Stomach (tissue), 4 donors: ENCODE measurements around the gene CACNA1H.

Source experiments
- POLR2A ChIP-seq, 4 donors: fragments of 450-650 bp; IDR thresholded peaks; one replicate each; pipeline ENCODE4 v1.6.1; 2016; ENCODE audit warnings: antibody characterized with exemption in 4 of 4, control low read depth in 2 of 4, mild to moderate bottlenecking in 1 of 4, moderate library complexity in 1 of 4
- POLR2AphosphoS5 ChIP-seq, 3 donors: sonication (generic); formaldehyde crosslinking; IDR thresholded peaks; one replicate each; pipeline ENCODE4 v1.6.1; 2016; ENCODE audit warnings: antibody characterized with exemption in 3 of 3
- TF ChIP-seq, protein P1 (sequence below), 7 experiments: fragments of 450-650 bp in 4 of 7; fragments of 200-600 bp in 3 of 7; sonication (generic) in 3 of 7; IDR thresholded peaks; one replicate each; pipeline ENCODE4 v1.5.1; 2016 to 2019; ENCODE audit warnings: antibody characterized with exemption in 7 of 7, control low read depth in 2 of 7, mild to moderate bottlenecking in 1 of 7

DNA sequence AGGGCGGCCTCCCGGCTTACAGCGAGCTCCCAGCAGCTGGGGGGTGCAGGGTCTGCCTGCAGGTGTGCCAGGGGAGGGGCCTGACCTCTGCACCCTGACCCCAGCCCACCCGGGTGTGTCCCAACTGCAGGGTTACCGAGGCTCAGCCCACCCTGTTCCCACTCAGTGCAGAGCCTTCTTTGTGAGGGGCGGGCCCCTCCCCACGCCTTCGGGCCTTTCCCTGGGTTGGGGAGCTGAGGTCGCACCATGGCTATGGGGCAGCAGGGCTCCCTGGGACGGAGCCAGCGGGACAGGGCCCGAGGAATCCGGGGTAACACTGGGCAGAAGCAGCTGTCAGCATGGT is 17.1 kb downstream of the CACNA1H start:
- no peak for TF ChIP-seq POLR2A (IDR thresholded peaks at IDR 0.05)
- no peak for TF ChIP-seq POLR2AphosphoS5 (IDR thresholded peaks at IDR 0.05)
- TF ChIP-seq, protein P1, sequence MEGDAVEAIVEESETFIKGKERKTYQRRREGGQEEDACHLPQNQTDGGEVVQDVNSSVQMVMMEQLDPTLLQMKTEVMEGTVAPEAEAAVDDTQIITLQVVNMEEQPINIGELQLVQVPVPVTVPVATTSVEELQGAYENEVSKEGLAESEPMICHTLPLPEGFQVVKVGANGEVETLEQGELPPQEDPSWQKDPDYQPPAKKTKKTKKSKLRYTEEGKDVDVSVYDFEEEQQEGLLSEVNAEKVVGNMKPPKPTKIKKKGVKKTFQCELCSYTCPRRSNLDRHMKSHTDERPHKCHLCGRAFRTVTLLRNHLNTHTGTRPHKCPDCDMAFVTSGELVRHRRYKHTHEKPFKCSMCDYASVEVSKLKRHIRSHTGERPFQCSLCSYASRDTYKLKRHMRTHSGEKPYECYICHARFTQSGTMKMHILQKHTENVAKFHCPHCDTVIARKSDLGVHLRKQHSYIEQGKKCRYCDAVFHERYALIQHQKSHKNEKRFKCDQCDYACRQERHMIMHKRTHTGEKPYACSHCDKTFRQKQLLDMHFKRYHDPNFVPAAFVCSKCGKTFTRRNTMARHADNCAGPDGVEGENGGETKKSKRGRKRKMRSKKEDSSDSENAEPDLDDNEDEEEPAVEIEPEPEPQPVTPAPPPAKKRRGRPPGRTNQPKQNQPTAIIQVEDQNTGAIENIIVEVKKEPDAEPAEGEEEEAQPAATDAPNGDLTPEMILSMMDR (IDR thresholded peaks at IDR 0.05), result no peak
